Pancreas (tissue), 10 donors: ENCODE measurements around the gene KRT36. TPM values are rescaled to one million over a fixed set of nuclear protein-coding genes. Genes with fewer than 3 reads are reported as not detected.

ENCODE experiments used
- ATAC-seq, 4 donors: fragments of 200-7000 bp; cut with Tn5 transposase; one replicate each; pipeline versions ENCODE4 v1.8.0 to v1.9.1; 2020; ENCODE audit warnings: mild to moderate bottlenecking in 4 of 4, moderate library complexity in 4 of 4
- DNase-seq, 6 donors: peaks; one replicate each; pipeline ENCODE4 v3.0.0-alpha.2; 2020
- FAIRE-seq: peaks from 2 replicates; lab custom pipeline; 2012; peaks lifted over from hg19 to GRCh38; lab: Jason Lieb, UNC
- H3K27ac ChIP-seq, 4 donors: fragments of 200-600 bp; sonication (generic); 1 replicate in 3 of 4; 2 replicates in 1 of 4; pipeline versions ENCODE4 v1.5.0 to v1.8.0; 2020
- H3K27me3 ChIP-seq, 4 donors: fragments of 200-600 bp; one replicate each; pipeline ENCODE4 v1.8.0; 2021
- H3K36me3 ChIP-seq, 3 donors: fragments of 200-600 bp; sonication (generic) in 1 of 3; one replicate each; pipeline versions ENCODE4 v1.5.0 to v1.8.0; 2020 to 2021
- H3K4me1 ChIP-seq, 3 donors: fragments of 200-600 bp; one replicate each; pipeline ENCODE4 v1.8.0; 2021
- H3K4me3 ChIP-seq, 4 donors: fragments of 200-600 bp; sonication (generic) in 2 of 4; one replicate each; pipeline versions ENCODE4 v1.5.0 to v1.8.0; 2020 to 2021
- H3K9me3 ChIP-seq, 4 donors: fragments of 200-600 bp; one replicate each; pipeline ENCODE4 v1.8.0; 2021
- WGBS, 2 donors: extraction: QIAGEN DNeasy Blood & Tissue Kit; methylation state at CpG; one replicate each; pipeline ENCODE4 v1.1.7; 2013; 5-methylcytosine and 5-hydroxymethylcytosine counted together
- intact Hi-C, 3 donors: fragments of 100-400 bp; cut with DNase I; formaldehyde crosslinking; loops; one replicate each; pipeline versions ENCODE4 v1.11.1 to v1.14.2; 2022
- polyA plus RNA-seq, 2 donors: library from polyadenylated mRNA; stranded (reverse); fragments of 200-250 nt; gene quantifications; one replicate each; pipeline ENCODE4 v1.2.3, GENCODE V29; 2013
- total RNA-seq, 6 donors: library from RNA; stranded (reverse); fragmentation: NEBNext Ultra II Directional in 4 of 6; extraction: Animal tissue kit (Norgen Biotek cat#: 25700) in 4 of 6; gene quantifications; one replicate each; pipeline versions ENCODE4 v1.2.1 to v1.2.4, GENCODE V29; 2021 to 2023
- TF ChIP-seq, protein P1 (sequence below), 4 donors: fragments of 200-600 bp; sonication (generic) in 3 of 4; IDR thresholded peaks; one replicate each; pipeline versions ENCODE4 v1.5.0 to v1.8.0; 2021; ENCODE audit warnings: antibody characterized with exemption in 4 of 4
- donor health status: healthy with polysubstance abuse.
- donor health status: DM: no; HTN: no; CAD: no; lungs with moderate emphysema.
- donor health status: DM: no; HTN: no; CAD: no.
- donor health status: control.
- donor health status: control.
- donor health status: Bipolar disorder and iron deficiency.
- donor health status: DM: yes; HTN: yes; CAD: no.
- donor health status: DM: no; HTN: no; CAD: no.
- donor health status: DM: no; HTN: no; CAD: no.
- donor health status: DM: yes; HTN: yes; CAD: no.

Gene KRT36
- total and polyA plus RNA-seq, 8 donors: not detected

DNA sequence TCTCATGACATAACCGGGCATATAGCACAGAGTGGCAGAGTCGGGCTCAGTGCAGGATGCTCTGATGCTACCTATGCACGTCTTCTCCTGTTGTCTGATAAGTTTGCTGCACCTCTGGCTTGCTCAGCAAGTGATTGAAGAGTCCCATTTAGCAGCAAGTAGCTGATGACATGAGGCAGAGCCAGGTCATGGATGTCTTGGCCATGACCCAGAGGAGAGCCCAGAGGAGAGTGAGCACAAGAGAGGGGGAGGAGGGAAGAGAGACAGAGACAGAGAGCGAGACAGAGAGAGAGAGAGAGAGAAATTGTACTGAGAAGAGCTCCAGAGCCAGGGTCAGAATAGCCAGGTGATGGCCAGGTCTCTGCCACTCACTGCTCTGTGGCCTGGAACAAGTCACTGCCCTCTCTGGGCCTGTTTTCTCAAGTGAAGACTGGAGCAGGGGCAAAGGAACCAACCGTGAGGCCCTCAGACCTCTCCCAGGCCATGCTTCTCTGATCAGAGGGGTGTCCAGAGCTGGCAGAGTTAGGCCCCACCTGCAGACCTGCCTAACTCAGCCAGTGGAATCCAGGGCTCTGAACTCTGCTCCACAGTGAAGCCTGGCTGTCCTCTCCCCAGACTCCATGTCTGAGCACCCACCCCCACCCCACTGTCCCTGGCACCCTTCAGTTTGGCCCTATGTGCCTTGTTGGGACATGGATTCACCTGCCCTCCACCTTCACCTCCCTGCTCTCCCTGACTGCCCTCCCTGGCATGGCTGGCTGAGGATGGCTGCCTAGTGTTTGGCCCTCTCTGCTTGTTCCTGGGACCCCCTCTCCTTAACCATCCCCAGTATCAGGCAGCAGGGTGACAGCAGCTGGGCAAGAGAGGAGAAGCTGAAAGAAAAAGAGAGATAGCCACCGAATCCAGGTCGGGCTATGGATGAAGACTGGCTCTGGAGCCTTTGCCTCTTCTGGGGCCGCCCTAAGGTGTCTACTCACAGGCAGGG is 4.5 kb downstream of the KRT36 start:
- H3K4me1 ChIP-seq: no peaks in the 10 kb centered on the region
- ATAC-seq (no peak), DNase-seq (peak in 1 of 6 donors; percentile 26), FAIRE-seq (no peak)
- WGBS, 2 donors: 64 to 71% methylated on average over 8 of the region's 8 CpGs
- no peak overlapping the region for H3K27ac ChIP-seq
- no peak overlapping the region for H3K4me3 ChIP-seq
- intact Hi-C loops: no loop called here
- TF ChIP-seq, protein P1, sequence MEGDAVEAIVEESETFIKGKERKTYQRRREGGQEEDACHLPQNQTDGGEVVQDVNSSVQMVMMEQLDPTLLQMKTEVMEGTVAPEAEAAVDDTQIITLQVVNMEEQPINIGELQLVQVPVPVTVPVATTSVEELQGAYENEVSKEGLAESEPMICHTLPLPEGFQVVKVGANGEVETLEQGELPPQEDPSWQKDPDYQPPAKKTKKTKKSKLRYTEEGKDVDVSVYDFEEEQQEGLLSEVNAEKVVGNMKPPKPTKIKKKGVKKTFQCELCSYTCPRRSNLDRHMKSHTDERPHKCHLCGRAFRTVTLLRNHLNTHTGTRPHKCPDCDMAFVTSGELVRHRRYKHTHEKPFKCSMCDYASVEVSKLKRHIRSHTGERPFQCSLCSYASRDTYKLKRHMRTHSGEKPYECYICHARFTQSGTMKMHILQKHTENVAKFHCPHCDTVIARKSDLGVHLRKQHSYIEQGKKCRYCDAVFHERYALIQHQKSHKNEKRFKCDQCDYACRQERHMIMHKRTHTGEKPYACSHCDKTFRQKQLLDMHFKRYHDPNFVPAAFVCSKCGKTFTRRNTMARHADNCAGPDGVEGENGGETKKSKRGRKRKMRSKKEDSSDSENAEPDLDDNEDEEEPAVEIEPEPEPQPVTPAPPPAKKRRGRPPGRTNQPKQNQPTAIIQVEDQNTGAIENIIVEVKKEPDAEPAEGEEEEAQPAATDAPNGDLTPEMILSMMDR (IDR thresholded peaks at IDR 0.05): no peak
- no peaks in the 10 kb centered on the region for H3K9me3 ChIP-seq
- H3K27me3 ChIP-seq: no peaks in the 10 kb centered on the region
- no peaks in the 10 kb centered on the region for H3K36me3 ChIP-seq

DNA sequence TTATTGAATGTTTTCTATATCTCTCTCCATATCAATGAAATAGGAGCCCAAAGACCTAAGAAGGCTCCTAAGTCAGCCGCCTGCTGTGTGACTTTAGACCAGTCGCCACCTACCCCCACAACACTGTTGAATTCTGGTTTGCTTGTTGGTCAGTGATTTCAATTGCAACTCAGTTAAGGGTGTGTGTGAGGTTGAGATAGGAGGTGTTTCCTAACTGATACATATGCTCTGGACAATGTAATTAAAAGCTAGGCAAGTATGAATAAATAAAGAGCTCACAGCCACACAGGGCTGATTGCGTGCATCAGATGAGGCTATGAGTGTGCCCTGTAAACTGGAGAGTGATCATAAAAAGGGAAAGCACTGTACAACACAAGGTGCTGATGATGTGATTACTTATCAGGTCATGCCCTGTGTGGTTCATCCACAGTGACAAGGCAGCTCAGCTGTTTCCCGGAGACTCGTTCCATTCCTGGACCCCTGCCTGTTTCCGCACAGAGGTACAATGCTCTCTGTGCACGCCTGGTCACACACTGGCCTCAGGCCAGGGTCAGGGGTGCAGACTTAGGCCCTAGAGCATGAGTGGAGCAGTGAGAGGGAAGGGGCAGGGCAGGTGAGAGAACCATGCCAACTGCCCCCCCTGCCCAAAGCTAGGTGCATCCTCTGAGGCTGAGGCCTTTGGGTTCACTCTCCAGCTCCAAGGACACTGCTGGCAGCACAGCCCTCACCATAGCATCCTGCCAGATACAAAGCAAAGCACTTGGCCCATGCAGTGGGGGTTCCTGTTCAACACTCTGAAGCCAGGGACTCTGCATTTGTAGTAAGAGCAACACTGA is 5.5 kb downstream of the KRT36 start:
- H3K27me3 ChIP-seq: no peaks in the 10 kb centered on the region
- 66 to 68% methylated on average over 7 of the region's 7 CpGs for WGBS, 2 donors
- intact Hi-C loops: no loop called here
- H3K4me3 ChIP-seq: no peak overlapping the region
- H3K9me3 ChIP-seq: no peaks in the 10 kb centered on the region
- no peak overlapping the region for H3K27ac ChIP-seq
- ATAC-seq: peak in 2 of 4 donors; percentile 18 to 25
- no peaks in the 10 kb centered on the region for H3K36me3 ChIP-seq
- DNase-seq: no peak
- H3K4me1 ChIP-seq: no peaks in the 10 kb centered on the region
- FAIRE-seq: no peak
- TF ChIP-seq, protein P1 (IDR thresholded peaks at IDR 0.05): no peak

DNA sequence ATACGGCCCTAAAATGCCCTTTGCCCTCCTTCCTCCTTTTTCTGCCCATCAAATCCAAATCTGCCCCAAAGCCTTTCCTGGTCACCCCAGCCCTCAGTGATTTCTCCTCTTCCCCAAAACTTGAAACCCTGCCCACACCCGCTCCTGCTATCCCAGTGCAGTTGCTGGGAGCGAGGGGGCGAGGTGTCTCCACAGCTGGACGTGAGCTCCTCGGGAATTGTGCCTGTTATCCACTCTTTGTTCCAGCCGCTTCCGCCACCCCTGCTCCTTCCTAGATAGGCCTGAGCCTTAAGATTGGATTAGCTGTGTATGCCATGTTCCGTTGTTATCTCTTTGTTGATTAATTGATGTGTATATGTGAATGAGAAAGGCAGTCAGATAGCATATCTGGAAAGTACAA is 6.2 kb downstream of the KRT36 start:
- ATAC-seq (no peak), FAIRE-seq (no peak), DNase-seq (no peak)
- TF ChIP-seq, protein P1 (IDR thresholded peaks at IDR 0.05): no peak
- Histone ChIP-seq H3K4me3 (no peak overlapping the region), H3K27ac (no peak overlapping the region), H3K36me3 (no peaks in the 10 kb centered on the region), H3K4me1 (no peaks in the 10 kb centered on the region), H3K9me3 (no peaks in the 10 kb centered on the region), H3K27me3 (no peaks in the 10 kb centered on the region)
- intact Hi-C loops: no loop called here
- WGBS, 2 donors: 51 to 53% methylated on average over 9 of the region's 9 CpGs

DNA sequence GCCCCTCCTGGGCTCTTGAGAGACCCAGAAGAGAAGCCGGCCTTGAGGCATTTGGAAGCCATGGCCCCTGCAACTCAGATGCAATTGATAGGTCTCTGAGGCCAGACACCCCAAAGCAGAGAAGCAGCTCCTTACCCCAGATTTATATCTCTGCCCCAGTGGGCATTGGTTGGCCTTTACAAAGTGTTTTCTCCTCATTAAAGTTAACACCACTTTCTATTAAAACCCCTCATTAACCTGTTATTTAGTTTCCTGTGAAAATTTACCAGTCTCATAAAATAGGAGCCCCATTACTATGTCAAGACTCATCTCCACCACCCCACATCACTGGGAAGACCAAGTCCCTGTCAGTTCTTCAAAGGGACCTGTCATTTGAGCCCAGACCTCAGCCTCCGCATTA is 8.7 kb downstream of the KRT36 start, which contains the start of gene KRT35:
Gene KRT35, minus strand, starts transcription at position 116 of the 400 bp plus-strand sequence. Its CDS starts 54 bp downstream, at position 62.
- Histone ChIP-seq H3K4me3 (no peak within 1 kb of the TSS), H3K9me3 (no peaks in the 10 kb centered on the region), H3K36me3 (no peaks in the 10 kb centered on the region), H3K27ac (no peak within 1 kb of the TSS), H3K4me1 (no peaks in the 10 kb centered on the region), H3K27me3 (no peaks in the 10 kb centered on the region)
- FAIRE-seq (no peak), ATAC-seq (no peak), DNase-seq (no peak)
- intact Hi-C loops: no loop called here
- 89 to 90% methylated on average over 2 of the region's 2 CpGs for WGBS, 2 donors
- TF ChIP-seq, protein P1 (IDR thresholded peaks at IDR 0.05): no peak
